MM.1S (cell line): ENCODE results near the gene DGKG.

Experiments used
- CTCF ChIP-seq: fragments of 300-600 bp; sonication (generic); IDR thresholded peaks from 2 replicates; pipeline ENCODE4 v1.5.1; 2016; ENCODE audit warnings: antibody characterized with exemption, low read length, mixed read lengths
- EZH2 ChIP-seq: fragments of 300-600 bp; sonication (generic); optimal IDR thresholded peaks from 2 replicates; pipeline ENCODE3; 2017; ENCODE audit warnings: low read depth, mild to moderate bottlenecking, antibody characterized with exemption, low read length, mixed read lengths

DNA sequence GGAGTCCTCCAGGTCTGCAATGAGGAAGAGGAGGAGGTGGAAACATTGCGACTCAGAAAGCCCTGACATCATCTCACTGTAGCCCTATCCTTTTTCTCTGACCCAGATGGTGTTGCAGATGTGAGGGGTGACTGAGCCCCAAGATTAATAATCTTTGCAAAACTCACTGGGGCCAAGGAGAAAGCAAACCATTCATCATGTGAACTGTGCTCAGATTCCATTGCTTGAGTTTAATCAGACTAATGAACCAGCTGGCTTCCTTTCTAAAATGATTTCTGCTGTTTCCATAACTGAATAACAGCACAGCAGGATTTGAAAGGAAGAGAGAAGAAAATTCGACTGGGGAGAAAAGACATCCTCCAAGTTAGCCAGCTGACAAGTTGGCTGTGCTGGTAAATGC lies 13.4 kb upstream of the DGKG start:
- TF ChIP-seq CTCF, result no peak
- TF ChIP-seq EZH2, result no peak
